Astrocyte of the hippocampus (primary cell): Measurements from ENCODE around the gene SLC25A22.

Experiments
- DNase-seq: peaks from one replicate; pipeline ENCODE4 v3.0.0; 2011; ENCODE audit warnings: low read depth, low spot score

The SLC25A22 gene

DNA sequence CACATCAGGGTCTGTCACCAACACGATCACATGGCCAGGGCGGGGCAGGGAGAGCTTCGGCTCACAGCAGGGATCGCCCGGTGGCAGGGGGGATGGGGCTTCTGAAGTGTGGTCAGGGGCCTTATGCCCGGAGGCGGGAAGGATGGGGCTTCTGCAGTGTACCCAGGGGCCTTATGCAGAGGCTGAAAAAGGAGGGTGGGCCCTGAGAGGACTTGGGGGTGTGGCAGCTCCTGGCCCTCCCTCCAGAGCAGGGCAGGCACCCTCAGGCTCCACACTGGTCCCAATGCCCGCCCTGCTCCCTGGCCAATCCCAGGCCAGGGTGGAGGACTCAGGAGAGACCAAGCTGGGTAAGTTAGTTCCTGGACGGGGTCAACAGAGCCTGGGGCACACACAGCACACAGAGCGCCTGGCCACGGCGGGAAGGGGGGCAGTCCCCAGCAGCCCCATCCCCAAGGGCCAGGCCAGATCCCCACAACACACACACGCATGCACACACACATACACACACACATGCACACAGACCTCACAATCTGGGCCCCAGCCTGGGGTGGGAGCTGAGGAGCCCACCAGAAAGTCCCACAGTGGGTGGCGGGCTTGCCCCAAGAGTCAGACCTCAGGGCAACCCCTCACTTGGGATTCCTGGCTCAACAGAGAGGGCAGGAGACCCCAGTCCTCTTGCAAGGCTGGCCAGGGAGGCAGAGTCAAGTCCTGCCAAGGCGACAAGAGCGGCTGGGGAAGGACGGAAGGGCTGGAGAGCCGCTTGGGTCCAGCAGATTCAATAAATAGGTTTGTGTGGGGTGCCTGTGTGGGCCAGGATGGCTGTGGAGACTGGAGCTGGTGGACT, 7.1 kb downstream of the SLC25A22 start:
- peak; percentile 38 for DNase-seq

DNA sequence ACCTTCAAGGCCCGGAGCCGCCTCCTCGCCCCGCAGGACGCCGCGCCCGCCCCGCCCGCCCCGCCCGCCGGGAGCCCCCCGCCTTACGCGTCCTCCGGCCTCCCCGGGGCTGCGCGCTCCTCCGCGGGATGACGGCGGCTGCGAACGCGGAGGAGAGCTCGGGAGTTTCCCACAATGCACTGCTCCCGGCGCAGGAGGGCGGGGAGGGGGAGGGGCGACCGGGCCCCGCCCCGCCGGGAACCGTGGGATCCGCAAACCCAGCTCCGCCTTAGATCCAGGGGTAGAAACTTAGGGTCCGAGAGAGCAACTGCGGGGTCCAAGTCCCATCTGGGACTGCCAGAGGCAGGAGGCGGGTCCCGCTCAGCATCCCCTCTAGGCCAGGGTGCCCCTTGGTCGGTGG, 8.1 kb downstream of the SLC25A22 start, which contains the start of gene CEND1:
Gene CEND1 (minus strand): TSS at position 148 of the 400 bp plus-strand sequence. CDS start 1,514 bp downstream, outside the sequence.
- peak; percentile 85 for DNase-seq

DNA sequence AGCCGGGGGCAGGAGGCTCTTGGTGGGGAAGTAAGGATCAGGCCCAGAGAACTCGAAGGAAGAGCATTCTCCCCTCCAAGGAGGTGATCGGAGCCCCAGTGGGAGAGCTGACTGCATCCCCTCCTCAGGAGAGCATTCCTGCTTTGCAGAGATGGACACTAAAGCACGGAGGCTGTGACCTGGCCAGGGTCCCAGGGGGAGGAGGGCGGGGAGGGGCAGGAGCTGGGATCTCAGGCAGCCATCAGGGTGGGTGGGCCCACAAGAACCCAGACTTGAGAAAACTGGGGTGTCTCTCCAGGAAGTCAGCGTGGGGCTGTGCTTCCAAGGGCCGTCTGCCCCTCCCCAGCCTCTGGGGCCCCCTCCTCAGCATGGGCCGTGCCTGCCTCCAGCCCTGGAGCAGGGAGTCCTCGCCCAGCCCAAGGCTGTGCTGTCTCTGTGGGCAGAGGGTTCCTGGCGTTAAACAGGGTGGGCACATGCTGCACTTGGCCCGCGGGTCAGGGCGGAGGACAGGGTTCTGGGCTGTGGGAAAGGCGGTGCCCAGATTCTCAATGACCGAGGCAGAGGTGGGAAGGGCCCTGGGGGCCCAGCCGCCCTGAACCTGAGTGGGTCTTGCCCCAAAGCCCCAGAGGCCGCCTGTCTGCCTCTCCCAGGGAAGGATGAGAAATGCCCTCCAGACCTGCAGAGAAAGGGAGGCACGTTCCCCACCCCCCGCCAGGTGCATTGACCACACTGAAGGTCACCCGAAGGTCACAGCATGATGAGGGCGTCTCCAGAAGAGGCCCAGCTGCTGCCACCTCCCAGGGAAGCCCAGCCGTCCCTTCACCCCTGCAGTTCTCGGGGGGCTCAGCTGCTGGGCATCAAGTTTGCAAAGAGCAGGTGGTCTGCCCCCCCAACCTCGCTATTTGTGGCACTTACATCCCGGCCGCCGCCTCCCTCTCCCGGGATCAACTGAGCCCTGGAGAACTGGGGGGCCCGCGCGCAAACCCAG, 8.8 kb downstream of the SLC25A22 start:
- DNase-seq: no peak

DNA sequence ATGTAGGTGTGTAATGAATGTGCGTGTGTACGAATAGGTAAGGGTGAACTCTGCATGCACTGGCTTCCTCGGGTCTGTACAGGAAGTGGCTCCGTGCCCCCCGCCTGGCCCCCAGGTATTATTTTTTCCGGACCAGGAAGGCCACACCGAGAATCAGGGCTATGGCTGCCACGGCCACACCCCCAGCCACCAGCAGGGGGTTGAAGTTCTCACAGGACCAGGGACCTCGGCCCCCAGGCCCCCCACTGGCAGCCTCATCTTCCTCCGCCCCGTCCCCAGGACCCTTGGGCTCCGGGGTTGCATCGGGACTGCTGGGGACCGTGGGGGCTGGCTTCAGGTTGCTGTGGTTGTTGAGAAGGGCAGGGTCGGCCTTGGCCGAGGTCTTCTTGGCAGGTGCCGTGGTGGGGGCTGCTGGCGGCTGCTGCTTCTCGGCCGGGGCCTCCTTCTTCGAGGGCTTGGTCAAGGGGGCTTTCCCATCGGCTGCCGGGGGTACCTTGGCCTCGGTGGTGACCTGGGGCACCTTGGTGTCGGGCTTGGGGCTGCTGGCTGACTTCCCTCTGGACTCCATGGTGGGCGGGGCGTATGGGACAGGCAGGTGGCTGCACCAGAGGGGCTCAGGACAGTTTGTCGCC, 10.0 kb downstream of the SLC25A22 start:
- no peak for DNase-seq

DNA sequence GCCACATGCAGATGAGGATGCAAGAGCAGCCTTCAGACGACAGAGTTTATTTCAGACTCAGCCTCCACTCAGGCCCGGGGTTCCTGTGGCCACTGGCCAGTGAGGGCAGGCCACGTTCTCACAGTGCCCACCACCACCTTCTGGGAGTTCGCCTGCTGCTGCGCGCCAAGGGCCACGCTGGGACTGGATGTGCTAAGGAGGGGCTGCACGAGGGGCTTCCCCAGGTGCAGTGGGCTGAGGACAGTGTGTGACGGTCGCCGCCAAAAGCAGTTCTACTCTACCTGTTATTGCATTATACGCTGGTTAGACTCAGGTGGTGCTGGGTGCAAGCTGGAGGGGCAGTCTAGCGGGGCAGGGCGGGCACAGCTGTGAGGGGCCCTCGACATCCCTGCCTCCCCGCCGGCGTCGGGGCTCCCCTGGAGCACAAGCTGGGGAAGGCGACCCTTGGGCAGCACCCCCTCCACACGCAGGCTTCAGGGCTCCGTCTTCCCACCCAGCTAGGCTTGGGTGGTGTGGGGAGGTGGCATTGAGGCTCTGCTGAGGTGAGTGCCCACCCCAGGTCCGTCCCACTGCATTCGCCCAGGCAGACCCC, 10.9 kb downstream of the SLC25A22 start:
- DNase-seq: no peak

DNA sequence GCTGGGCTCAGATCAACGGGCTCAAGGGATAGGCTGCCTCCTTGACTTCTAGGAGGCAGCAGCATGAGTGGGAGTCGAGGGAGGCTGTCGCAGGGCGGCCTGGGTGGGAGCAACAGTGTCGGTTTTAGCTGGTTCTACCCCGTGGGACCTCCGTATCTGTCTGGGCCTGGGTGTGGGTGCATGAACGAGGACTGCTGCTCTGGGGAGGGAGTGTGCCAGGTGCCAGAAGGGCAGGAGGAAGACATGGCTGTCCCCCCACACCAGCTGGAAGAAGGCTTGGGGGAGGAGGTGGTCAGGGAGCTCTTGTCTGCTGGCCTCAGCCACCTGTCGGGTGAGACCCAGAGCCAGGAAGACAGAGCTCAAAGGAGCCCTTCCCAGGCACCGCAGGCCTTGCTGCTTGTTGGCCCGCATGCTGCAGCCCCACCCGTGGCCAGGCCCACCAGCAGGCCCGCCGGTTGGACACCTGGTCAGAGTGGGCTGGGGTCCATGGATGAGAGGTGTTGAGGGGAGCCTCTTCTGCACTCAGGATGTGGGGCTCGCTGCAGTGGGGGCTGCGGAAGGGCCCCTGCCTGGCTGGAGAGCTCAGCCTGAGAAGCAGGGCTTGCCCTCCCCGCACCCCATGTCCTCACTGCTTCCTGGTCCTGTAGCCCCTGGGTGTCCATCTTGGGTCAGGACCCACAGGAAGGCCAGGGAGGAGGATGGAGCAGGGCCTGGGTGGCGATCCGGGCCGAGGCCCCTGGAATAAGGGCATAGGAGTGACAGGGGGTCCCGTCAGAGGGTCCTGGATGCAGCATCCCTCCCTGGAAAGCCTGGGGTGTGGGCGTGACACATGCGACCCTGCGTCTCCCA, 11.6 kb downstream of the SLC25A22 start:
- no peak for DNase-seq

DNA sequence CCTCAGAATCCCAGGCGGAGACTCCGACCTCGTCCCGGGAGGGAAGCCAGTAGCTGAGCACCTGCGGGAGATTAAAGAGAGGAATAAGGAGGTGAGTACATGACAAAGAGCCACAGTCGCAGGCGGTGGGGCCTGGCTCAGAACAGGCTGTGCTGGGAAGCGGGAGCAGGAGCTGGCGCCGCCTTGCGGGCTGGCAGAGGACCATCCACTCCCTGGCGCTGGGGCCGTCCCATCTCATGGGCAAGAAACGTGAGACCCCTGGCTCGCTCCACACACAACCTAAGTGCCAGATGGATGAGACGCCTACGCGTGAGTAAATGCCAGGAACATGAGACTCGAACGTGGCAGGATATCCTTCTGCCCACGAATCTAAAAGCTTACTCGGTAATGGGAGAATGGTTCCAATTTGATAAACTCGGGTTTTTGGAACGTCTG, 14.5 kb downstream of the SLC25A22 start:
- peak; percentile 94 for DNase-seq

DNA sequence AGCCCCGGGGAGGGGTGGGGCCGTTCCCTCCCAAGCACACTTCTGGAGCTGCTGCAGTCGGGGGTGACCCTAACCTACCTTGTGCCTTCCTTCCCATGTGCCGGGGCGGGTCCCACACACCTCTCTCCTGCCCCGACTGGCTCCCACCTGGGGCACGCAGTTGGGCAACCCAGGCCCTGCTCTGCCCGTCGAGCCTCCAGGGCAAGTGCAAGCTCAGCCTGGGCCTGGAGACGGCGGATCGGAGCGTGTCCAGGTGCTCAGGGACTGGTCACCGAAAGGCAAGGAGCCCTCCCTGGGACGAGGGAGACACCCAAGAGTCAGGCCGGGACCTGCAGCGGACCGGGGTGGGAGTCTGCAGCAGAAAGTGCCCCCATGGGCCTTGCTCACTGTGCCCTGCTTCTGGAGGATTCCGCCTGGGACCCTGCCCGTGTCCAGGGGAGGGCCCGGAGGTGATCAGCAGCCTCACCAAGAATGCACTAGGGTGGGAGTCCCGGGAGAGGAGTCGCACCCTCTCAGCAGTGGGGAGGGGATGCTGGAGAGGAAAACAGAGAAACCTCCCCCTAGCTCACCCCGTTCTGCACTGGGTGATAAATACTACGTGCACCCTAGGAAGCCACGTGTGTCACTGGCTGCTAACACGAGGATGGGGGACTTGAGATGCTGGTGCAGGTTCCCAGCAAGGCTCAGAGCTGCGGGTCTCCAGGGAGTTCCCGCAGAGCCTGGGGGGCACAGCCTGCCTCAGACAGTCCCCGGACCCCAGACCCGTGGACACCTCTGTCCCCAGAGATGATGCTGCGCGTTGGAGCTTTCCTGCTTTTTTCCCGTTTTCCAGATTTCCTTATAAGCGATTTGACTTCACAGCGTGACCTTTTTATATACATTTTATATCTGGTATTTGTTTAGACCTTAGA, 15.6 kb downstream of the SLC25A22 start:
- no peak for DNase-seq

DNA sequence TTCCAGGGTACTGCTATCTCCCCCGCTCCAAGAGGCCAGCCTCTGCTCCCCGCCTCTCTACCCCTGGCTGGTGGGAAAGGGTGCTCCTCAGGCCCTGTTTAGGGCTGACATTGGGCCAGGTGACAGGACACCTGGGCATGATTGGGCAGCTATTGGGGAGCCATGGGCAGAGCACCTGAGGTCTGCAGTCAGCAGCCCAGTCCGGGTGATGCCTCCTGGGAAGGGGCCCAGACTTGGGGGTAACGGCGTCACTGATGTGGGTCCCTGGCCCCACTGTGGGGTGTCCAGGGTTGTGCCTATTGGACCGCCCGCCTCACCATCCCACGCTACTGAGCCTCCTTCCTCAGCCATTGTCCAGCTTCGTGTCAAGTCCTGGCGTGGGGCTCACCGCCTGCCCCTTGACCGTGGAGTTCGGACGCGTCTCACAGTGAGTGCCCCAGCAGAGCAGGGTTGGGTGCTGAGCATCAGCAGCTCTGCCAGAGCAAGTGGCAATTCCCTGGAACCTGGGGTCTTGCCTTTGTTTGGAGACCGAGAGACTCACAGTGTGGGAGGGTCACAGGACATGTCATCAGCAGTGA, 18.0 kb downstream of the SLC25A22 start:
- DNase-seq: no peak

DNA sequence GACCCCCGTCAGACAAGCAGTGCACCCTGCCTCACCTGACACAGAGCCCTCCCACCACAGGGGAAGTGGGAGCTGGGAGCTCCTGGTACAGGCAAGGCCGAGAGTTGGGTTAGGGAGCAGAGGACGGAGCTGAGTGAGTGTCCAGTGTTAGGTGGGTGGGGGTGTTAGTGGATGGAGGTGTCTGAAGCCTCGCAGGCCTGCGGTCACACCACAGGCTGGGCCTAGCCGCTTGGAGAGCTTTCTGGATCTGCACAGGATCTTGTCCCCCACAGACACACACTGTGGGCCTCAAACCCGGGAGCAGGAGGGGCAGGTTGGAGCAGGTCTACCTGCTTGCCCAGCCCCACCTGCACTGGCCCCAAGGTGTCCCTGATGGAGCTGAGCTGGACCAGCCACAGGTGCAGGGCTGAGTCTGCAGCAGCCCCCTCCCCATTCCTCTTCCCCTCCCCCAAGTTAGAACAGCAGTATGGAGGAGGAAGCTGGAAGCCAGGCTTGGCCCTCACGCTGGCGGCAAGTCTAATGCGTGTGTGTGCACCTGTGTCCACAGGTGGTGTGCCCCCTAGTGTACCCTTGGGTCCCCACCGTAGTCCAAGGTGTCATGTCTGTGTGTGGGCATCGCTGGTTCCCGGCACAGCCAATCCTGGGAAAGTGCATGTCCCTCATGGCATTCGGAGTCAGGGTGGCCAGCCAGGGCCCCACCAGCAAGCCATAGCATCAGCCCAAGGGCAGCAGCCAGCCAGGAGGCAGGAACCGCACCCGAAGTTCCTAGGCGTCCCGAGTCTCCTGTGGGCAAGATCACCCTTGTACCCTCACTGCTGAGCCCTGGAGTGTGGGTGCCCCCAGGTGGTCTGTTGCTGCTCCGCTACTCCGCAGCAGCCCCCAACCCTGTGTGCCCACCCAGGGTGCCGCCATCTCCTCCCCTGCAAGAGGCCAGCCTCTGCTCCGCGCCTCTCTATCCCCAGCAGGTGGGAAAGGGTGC, 18.8 kb downstream of the SLC25A22 start:
- DNase-seq: no peak

DNA sequence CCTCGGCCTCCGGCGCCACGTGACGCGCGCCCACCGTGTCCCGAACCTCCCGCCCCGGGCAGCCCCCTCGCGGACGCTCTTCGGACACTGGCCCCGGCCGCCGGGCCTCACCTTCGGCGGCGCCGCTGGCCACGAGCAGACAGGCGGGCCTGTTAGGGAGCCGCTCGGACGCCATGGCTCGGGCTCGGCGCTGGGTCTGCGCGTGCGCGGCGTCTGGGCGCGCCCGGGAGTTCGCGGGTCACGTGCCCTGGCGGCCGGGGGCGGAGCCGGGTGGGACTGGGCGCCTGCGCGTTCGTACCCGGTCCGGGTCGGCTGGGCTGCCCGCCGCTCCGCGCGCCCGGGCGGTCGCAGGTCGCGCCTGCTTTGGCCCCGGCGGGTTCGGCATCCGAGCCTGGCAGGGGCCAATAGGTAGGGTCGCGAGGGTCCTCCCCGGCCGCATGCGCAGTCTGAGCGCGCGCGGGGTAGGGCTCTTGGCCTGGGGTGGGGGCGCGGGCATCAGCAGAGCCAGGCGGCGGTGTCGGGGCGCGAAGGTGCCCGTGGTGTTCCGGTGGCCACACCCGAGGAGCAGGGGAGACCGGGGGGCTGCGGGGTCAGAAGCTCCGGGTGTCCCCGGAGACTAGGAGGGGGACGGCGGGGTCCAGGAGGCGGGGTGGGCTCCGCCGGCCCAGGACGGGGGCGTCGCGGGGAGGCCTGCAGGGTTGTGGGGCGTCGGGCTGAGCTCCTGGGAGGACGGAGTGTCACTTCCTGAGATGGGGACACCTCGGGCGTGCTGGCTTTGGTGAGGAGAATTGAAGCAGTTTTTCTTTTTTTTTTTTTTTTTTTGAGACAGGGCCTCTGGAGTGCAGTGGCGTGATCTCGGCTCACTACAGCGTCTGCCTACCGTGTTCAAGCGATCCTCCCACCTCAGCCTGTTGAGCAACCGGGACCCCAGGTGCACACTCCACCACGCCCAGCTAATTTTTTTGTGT, 20.5 kb downstream of the SLC25A22 start, which contains the start of gene GATD1:
Gene GATD1 (minus strand): TSS at position 200 of the 968 bp plus-strand sequence. CDS start 25 bp downstream, at position 175.
- DNase-seq: peak; percentile 97

DNA sequence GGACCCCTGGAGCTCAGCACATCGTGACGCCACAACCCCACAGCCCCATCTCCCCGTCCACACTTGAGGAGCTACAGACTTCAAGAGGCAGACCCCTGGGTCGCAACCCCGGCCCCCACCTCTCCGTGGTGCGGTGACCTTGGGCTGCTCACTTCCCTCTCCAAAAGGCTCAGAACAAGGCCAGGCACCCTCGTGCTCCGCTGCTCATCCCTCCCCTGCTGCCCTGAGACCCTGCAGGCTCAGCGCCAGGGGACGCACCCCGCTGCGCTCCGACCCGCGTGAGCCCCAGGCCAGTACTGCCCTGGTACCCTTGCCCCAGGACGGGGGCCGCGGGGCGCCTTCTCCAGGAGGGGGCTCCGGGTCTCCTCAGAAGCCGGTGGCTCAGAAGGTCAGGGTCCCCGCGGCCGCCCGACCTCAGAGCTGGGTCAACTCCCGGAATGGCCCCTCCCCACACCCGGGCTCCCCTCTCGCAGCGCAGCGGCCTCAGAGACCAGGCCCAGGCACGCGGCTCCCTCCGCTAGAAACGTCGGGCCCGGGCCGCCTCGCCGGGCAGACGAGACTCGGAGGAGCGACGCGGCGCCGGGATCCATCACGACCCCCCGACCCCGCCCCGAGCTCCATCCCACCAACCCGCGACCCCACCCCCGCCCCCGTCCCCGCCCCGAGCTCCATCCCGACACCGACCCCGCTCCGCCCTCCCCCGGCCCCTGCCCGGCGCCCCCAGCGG, 21.4 kb downstream of the SLC25A22 start:
- DNase-seq: peak; percentile 67

DNA sequence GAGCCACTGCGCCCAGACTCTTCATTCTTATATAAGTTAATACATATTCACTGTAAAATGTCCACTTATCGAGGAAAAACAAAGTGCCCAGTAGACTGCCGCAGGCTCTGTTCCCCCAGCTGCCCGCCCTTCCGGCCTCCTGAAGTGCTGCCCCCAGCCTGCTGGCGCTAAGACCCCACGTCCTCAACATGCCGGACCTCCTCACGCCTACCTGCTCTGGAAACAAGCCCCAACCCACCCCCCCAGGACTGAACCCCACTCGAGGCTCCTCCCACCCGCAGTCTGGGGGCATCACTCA, 21.9 kb downstream of the SLC25A22 start:
- DNase-seq: peak; percentile 16

DNA sequence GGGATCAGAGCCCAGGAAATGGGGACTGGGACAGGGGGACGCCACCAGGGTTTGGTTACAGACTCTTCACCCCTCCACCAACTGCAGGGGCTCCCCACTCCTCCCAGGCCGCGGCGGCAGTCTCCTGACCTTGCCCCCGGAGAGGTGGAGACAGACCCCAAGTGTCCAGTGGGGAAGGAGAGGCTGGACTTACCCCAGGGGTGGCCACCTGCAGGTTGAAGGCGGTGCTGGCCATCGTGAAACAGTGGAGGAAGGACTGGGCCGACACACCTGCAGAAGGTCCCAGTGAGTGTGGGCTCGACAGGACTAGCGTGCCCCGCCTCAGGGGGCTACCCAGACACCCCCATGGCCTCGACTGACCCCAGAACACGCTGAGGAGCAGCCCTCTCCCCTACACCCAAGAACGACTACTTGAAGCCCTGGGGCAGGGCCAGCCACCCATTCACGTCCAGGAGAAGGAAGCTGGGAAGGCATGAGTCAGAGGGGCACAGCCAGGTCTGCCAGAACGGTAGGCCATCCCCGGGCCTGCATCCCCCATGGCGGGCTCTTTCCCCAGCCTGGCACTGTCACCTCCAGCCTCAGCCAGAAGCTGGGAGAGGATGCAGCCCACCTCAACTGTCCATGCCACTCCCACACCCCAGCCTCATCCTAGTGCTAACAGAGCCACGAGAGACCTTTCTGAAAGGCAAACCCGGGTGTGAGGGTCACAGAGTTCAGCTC, 23.0 kb downstream of the SLC25A22 start:
- DNase-seq: peak; percentile 65

DNA sequence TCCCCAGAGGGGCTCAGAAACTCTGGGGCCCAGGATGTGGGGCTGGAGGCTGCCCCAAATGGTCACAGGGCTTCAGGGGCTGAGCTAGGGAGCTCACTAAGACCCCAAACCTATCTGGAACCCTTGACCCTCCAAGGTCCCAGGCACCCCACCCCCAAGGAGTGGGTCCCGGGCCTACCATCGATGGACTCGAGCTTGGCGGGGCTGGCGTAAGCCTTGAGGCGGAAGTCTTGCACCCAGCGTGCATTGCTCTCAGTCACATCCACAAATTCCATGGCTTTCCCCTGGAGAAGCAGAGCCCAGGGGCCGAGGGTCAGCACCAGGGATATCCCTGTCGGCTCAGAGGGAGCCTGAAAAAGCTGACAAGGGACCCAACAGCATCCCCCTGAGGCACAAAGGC, 24.3 kb downstream of the SLC25A22 start:
- DNase-seq: no peak
